ENCODE measurements around the gene GSTO1. TPM values are rescaled to one million over a fixed set of nuclear protein-coding genes. Genes with fewer than 3 reads are reported as not detected.

The GSTO1 gene
- total and polyA plus RNA-seq, 2 of the 13 experiments (the other 11 are each of a cell fraction or from before 2014, with no cell fraction given) = 228 to 300 TPM

GRCh38 chr10:104274762-104275721 is 20.4 kb downstream of the GSTO1 start (continued):
- TF ChIP-seq RARG (CRISPR knock-in tag; IDR thresholded peaks at IDR 0.05; ENCODE audit: low read depth) = no peak
- no peak for TF ChIP-seq ZNF562 (CRISPR knock-in tag; IDR thresholded peaks at IDR 0.05; ENCODE audit: borderline replicate concordance)
- no peak for TF ChIP-seq ZNF644 (CRISPR knock-in tag; IDR thresholded peaks at IDR 0.05; ENCODE audit: low read depth)
- TF ChIP-seq, protein P1, sequence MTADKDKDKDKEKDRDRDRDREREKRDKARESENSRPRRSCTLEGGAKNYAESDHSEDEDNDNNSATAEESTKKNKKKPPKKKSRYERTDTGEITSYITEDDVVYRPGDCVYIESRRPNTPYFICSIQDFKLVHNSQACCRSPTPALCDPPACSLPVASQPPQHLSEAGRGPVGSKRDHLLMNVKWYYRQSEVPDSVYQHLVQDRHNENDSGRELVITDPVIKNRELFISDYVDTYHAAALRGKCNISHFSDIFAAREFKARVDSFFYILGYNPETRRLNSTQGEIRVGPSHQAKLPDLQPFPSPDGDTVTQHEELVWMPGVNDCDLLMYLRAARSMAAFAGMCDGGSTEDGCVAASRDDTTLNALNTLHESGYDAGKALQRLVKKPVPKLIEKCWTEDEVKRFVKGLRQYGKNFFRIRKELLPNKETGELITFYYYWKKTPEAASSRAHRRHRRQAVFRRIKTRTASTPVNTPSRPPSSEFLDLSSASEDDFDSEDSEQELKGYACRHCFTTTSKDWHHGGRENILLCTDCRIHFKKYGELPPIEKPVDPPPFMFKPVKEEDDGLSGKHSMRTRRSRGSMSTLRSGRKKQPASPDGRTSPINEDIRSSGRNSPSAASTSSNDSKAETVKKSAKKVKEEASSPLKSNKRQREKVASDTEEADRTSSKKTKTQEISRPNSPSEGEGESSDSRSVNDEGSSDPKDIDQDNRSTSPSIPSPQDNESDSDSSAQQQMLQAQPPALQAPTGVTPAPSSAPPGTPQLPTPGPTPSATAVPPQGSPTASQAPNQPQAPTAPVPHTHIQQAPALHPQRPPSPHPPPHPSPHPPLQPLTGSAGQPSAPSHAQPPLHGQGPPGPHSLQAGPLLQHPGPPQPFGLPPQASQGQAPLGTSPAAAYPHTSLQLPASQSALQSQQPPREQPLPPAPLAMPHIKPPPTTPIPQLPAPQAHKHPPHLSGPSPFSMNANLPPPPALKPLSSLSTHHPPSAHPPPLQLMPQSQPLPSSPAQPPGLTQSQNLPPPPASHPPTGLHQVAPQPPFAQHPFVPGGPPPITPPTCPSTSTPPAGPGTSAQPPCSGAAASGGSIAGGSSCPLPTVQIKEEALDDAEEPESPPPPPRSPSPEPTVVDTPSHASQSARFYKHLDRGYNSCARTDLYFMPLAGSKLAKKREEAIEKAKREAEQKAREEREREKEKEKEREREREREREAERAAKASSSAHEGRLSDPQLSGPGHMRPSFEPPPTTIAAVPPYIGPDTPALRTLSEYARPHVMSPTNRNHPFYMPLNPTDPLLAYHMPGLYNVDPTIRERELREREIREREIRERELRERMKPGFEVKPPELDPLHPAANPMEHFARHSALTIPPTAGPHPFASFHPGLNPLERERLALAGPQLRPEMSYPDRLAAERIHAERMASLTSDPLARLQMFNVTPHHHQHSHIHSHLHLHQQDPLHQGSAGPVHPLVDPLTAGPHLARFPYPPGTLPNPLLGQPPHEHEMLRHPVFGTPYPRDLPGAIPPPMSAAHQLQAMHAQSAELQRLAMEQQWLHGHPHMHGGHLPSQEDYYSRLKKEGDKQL (CRISPR knock-in tag; IDR thresholded peaks at IDR 0.05; ENCODE audit: low read depth) = no peak
- no peak for TF ChIP-seq ZNF33A (CRISPR knock-in tag; IDR thresholded peaks at IDR 0.05; ENCODE audit: borderline replicate concordance)
- peak; percentile 96 for TF ChIP-seq PRDM10 (CRISPR knock-in tag; IDR thresholded peaks at IDR 0.05; ENCODE audit: low read depth)
- no peak for TF ChIP-seq NCOR1 (IDR thresholded peaks at IDR 0.05; ENCODE audit: borderline replicate concordance, low read length)
- TF ChIP-seq STAG1 (CRISPR knock-in tag; IDR thresholded peaks at IDR 0.05) = peak; percentile 76
- TF ChIP-seq ZNF350 (CRISPR knock-in tag; IDR thresholded peaks at IDR 0.05; ENCODE audit: borderline replicate concordance, low read depth) = peak; percentile 72; the same call in 1 of the 2 replicates
- TF ChIP-seq SMC3 (IDR thresholded peaks at IDR 0.05; ENCODE audit: low read length) = peak; percentile 34; the same call in 1 of the 2 replicates
- no peak for TF ChIP-seq YEATS2 (CRISPR knock-in tag; IDR thresholded peaks at IDR 0.05; ENCODE audit: borderline replicate concordance)
- no peak for TF ChIP-seq NFRKB (IDR thresholded peaks at IDR 0.05)
- TF ChIP-seq REPIN1 (CRISPR knock-in tag; IDR thresholded peaks at IDR 0.05; ENCODE audit: borderline replicate concordance, low read depth) = no peak
- no peak for TF ChIP-seq ZNF33B (CRISPR knock-in tag; IDR thresholded peaks at IDR 0.05)
- no peak for TF ChIP-seq ZNF704 (CRISPR knock-in tag; IDR thresholded peaks at IDR 0.05; ENCODE audit: borderline replicate concordance)
- TF ChIP-seq GFI1 (CRISPR knock-in tag; IDR thresholded peaks at IDR 0.05; ENCODE audit: borderline replicate concordance) = no peak
- no peak for TF ChIP-seq EZH2 (conservative IDR thresholded peaks at IDR 0.05; ENCODE audit: low read depth, low read length)
- TF ChIP-seq MATR3 (CRISPR knock-in tag; IDR thresholded peaks at IDR 0.05) = no peak

Data from HepG2 (cell line).